HCT116 (cell line): ENCODE results near the gene TREM2. TPM values are rescaled to one million over a fixed set of nuclear protein-coding genes. Genes with fewer than 3 reads are reported as not detected.

ENCODE experiments used
- ATAC-seq: fragments of 200-7000 bp; cut with Tn5 transposase; 2 replicates; pipeline ENCODE4 v1.9.1; 2020; ENCODE audit warnings: mild to moderate bottlenecking, moderate library complexity
- BruUV-seq: library from RNA; stranded (reverse); fragments of 400-500 nt; replicated peaks from 2 replicates; lab custom pipeline; 2021; lab: Mats Ljungman, UMichigan
- CTCF ChIA-PET: fragments of 300-600 bp; sonication (Branson Sonifier 250); formaldehyde crosslinking; loops from one replicate; lab custom pipeline; 2021; ENCODE audit warnings: antibody characterized with exemption; lab: Charles Lee
- POLR2A ChIA-PET: fragments of 300-600, 350-600 bp; sonication (Branson Sonifier 250); formaldehyde crosslinking; loops from one replicate; lab custom pipeline; 2021; ENCODE audit warnings: antibody characterized with exemption; lab: Charles Lee
- RAD21 ChIA-PET, 2 experiments: fragments of 300-600 bp; sonication (Branson Sonifier 250); formaldehyde crosslinking; loops; one replicate each; lab custom pipeline; 2023; ENCODE audit warnings: low total read pairs in 2 of 2; ENCODE audit not compliant: uncharacterized antibody in 2 of 2, unreplicated experiment in 2 of 2, low non-redundant PET in 1 of 2; lab: Charles Lee
- DNase-seq: peaks from one replicate; pipeline ENCODE4 v3.0.0-alpha.2; 2010; ENCODE audit warnings: low read depth, low spot score
- H2AFZ ChIP-seq: fragments of 200-600 bp; shearing (Covaris generic), sonication (generic); 2 replicates; pipeline ENCODE4 v1.6.1; 2017; ENCODE audit warnings: low read depth, mixed run types, mixed read lengths, antibody characterized with exemption, low read length; ENCODE audit not compliant: poor library complexity, severe bottlenecking
- H3K27ac ChIP-seq: 2 replicates; pipeline ENCODE4 v1.5.1; 2012; ENCODE audit warnings: low read depth, low read length
- H3K27me3 ChIP-seq: fragments of 200-600 bp; sonication (generic); 2 replicates; pipeline ENCODE4 v1.6.1; 2016; ENCODE audit warnings: mixed run types, low read length, mixed read lengths; ENCODE audit not compliant: insufficient read depth
- H3K36me3 ChIP-seq, 2 experiments: fragments of 200-500 bp in 1 of 2; fragments of 200-600 bp in 1 of 2; sonication (Bioruptor generic) in 1 of 2; sonication (generic) in 1 of 2; 2 replicates each; pipeline versions ENCODE4 v1.5.1 to v1.6.1; 2014 to 2016; ENCODE audit warnings: low read length in 2 of 2, inconsistent platforms in 1 of 2, mixed read lengths in 1 of 2, mixed run types in 1 of 2; ENCODE audit not compliant: insufficient read depth in 2 of 2, control insufficient read depth in 1 of 2
- H3K4me1 ChIP-seq, 2 experiments: fragments of 200-600 bp in 1 of 2; sonication (generic) in 1 of 2; 2 replicates each; pipeline versions ENCODE4 v1.5.1 to v1.6.1; 2012 to 2017; ENCODE audit warnings: low read length in 2 of 2, inconsistent platforms in 1 of 2, mild to moderate bottlenecking in 1 of 2, mixed read lengths in 1 of 2, mixed run types in 1 of 2, moderate library complexity in 1 of 2; ENCODE audit not compliant: insufficient read depth in 2 of 2, control insufficient read depth in 1 of 2
- H3K4me2 ChIP-seq: fragments of 200-600 bp; sonication (generic); 2 replicates; pipeline ENCODE4 v1.6.1; 2017; ENCODE audit warnings: mixed run types, low read length, mixed read lengths
- H3K4me3 ChIP-seq, 2 experiments: fragments of 200-600 bp in 1 of 2; sonication (generic) in 1 of 2; replicated peaks in 1 of 2; 2 replicates each; pipeline ENCODE4 v1.5.1; 2011 to 2016; ENCODE audit warnings: low read length in 2 of 2, control low read depth in 1 of 2, low read depth in 1 of 2, mild to moderate bottlenecking in 1 of 2, mixed read lengths in 1 of 2, mixed run types in 1 of 2
- H3K79me2 ChIP-seq: fragments of 200-600 bp; sonication (generic); 2 replicates; pipeline ENCODE4 v1.6.1; 2017; ENCODE audit warnings: mild to moderate bottlenecking, mixed run types, low read length, moderate library complexity, mixed read lengths; ENCODE audit not compliant: insufficient read depth
- H3K9ac ChIP-seq: fragments of 200-600 bp; sonication (generic); 2 replicates; pipeline ENCODE4 v1.6.1; 2016; ENCODE audit warnings: low read length, mixed read lengths
- H3K9me2 ChIP-seq: fragments of 200-600 bp; sonication (generic), shearing (Covaris generic); 2 replicates; pipeline ENCODE4 v1.6.1; 2017; ENCODE audit warnings: mixed run types, mild to moderate bottlenecking, moderate library complexity; ENCODE audit not compliant: insufficient read depth
- H3K9me3 ChIP-seq, 2 experiments: fragments of 200-500 bp in 1 of 2; fragments of 200-600 bp in 1 of 2; sonication (Bioruptor generic) in 1 of 2; sonication (generic) in 1 of 2; 2 replicates each; pipeline ENCODE4 v1.6.1; 2014 to 2017; ENCODE audit warnings: low read length in 2 of 2, mixed read lengths in 2 of 2, inconsistent platforms in 1 of 2, low read depth in 1 of 2, mild to moderate bottlenecking in 1 of 2, mixed run types in 1 of 2, moderate library complexity in 1 of 2; ENCODE audit not compliant: control insufficient read depth in 1 of 2, insufficient read depth in 1 of 2
- H4K20me1 ChIP-seq: fragments of 200-600 bp; sonication (generic), shearing (Covaris generic); 2 replicates; pipeline ENCODE4 v1.6.1; 2017; ENCODE audit warnings: mixed run types, mild to moderate bottlenecking, moderate library complexity; ENCODE audit not compliant: insufficient read depth
- CBX3 ChIP-seq: IDR thresholded peaks from 2 replicates; pipeline ENCODE4 v1.6.1; 2012; ENCODE audit warnings: low read depth
- ELF1 ChIP-seq: IDR thresholded peaks from 2 replicates; pipeline ENCODE4 v1.6.1; 2012; ENCODE audit warnings: low read depth, borderline replicate concordance
- EZH2 ChIP-seq: fragments of 200-600 bp; sonication (generic); IDR thresholded peaks from 2 replicates; pipeline ENCODE4 v1.6.1; 2017; ENCODE audit warnings: antibody characterized with exemption, mixed run types
- intact Hi-C: fragments of 100-400 bp; cut with micrococcal nuclease; formaldehyde crosslinking; loops from 2 replicates; pipeline ENCODE4 v1.10.0; 2022
- total RNA-seq: library from RNA; stranded (reverse); gene quantifications from one replicate; pipeline ENCODE4 v1.2.1, GENCODE V29; 2021; ENCODE audit not compliant: unreplicated experiment
- TF ChIP-seq, protein P1 (sequence below): IDR thresholded peaks from 2 replicates; pipeline ENCODE4 v1.6.1; 2012; ENCODE audit warnings: low read depth

Gene TREM2
- total RNA-seq, 1 experiment from 2014 or later, result not detected

DNA sequence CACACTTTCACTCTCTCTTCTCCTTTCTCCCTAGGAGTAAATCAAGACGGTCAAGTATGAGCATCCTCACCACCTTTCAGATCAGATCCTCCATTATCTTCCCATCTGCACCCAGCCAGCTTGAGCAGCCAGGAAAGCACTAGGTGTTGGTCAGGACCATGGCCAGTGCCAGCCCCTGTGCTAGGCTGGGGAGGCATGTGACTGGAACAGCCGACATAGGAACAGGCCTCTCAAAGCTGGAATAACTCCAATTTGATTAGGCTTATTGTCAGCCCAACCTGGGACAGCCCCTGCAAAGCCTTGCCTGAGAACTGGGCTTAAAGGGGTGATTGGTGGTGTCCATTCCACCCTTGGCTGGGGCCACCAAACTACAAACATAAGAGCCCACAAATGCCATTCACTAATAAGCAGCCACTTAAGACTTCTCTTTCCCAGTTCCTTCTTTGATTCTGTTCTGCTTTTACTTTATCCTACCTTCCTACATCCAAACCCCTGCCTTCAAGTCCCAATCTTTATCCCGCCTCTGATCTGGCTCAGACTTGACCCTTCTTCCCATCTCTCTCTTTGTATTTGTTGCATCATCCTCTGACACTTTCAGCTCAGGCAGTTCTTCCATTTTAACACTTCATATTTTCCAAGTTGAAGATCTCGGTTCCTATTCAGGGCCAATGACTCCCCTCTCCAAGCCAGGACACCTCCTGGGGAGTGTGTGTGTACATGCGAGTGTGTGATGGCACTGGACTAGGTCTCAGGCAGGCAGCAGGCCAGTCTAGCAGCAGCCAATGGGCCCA lies 4.5 kb upstream of the TREM2 start:
- no peak overlapping the region for H3K27ac ChIP-seq
- H3K4me3 ChIP-seq, result no peak overlapping the region
- no peak for TF ChIP-seq EZH2
- TF ChIP-seq ELF1, result no peak
- TF ChIP-seq, protein P1, sequence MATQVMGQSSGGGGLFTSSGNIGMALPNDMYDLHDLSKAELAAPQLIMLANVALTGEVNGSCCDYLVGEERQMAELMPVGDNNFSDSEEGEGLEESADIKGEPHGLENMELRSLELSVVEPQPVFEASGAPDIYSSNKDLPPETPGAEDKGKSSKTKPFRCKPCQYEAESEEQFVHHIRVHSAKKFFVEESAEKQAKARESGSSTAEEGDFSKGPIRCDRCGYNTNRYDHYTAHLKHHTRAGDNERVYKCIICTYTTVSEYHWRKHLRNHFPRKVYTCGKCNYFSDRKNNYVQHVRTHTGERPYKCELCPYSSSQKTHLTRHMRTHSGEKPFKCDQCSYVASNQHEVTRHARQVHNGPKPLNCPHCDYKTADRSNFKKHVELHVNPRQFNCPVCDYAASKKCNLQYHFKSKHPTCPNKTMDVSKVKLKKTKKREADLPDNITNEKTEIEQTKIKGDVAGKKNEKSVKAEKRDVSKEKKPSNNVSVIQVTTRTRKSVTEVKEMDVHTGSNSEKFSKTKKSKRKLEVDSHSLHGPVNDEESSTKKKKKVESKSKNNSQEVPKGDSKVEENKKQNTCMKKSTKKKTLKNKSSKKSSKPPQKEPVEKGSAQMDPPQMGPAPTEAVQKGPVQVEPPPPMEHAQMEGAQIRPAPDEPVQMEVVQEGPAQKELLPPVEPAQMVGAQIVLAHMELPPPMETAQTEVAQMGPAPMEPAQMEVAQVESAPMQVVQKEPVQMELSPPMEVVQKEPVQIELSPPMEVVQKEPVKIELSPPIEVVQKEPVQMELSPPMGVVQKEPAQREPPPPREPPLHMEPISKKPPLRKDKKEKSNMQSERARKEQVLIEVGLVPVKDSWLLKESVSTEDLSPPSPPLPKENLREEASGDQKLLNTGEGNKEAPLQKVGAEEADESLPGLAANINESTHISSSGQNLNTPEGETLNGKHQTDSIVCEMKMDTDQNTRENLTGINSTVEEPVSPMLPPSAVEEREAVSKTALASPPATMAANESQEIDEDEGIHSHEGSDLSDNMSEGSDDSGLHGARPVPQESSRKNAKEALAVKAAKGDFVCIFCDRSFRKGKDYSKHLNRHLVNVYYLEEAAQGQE, result peak; percentile 82
- no peak for TF ChIP-seq CBX3
- no peaks in the 10 kb centered on the region for H3K9me2 ChIP-seq
- H3K4me1 ChIP-seq, result no peaks in the 10 kb centered on the region
- H3K9ac ChIP-seq, result no peak overlapping the region
- intact Hi-C loops, result no loop called here
- H4K20me1 ChIP-seq, result no peaks in the 10 kb centered on the region
- no peak for DNase-seq
- ChIA-PET RAD21 (no interaction called here), POLR2A (no interaction called here), CTCF (interaction anchor here (2.2 kb wide), 1 partner anchor 14 kb away, joined by 8 read pairs; no protein-coding TSS in a partner anchor)
- peaks cover 66% of the 10 kb centered on the region for H3K27me3 ChIP-seq
- no peak overlapping the region for H2AFZ ChIP-seq
- BruUV-seq, result no TSS peak
- H3K79me2 ChIP-seq, result no peaks in the 10 kb centered on the region
- H3K36me3 ChIP-seq, result no peaks in the 10 kb centered on the region
- no peaks in the 10 kb centered on the region for H3K9me3 ChIP-seq
- no peak overlapping the region for H3K4me2 ChIP-seq
- peak; percentile 42; the same call in 1 of the 2 replicates for ATAC-seq
